HG02759 (cell line): ENCODE measurements around the gene OR4D6.
"Not testable (repeated sequence)": the region's sequence is repeated elsewhere in the genome, so short reads cannot be mapped to it uniquely, and the experiment has no call there.

ENCODE experiments used
- ATAC-seq: cut with Tn5 transposase; IDR thresholded peaks from one replicate; pipeline ENCODE4 v1.9.1; 2021; ENCODE audit warnings: mild to moderate bottlenecking, moderate library complexity; ENCODE audit not compliant: unreplicated experiment

OR4D6 gene

GRCh38 chr11:59456661-59457060 lies at the start of gene OR4D6:
Gene OR4D6, plus strand, starts transcription at chr11:59456961. Its CDS starts 0 bp downstream, at chr11:59456961.
- no peak for ATAC-seq

- no peak for ATAC-seq
These were observed 43.1 kb upstream of the OR4D6 start for GRCh38 chr11:59413646-59414045.

GRCh38 chr11:59415111-59415510 lies 41.6 kb upstream of the OR4D6 start:
- ATAC-seq = no peak

DNA sequence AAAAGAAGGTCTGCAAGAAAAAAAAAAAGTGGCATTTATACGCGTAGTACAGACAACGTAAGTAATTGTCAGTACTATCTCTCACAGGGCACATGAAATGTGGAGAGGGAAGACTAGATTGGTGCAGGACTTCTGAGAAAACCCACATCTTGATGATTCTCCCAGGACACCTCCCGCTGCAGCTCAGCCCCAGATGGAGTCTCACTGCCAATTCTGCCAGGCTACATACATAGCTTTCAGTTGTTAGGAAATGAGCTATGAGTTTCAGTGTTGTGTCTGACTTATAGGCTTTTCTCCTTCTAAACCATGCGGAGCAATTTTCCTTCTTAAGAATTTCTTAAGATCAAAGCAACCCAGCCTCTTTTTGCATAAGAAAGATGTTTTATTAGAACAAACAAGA lies 40.1 kb upstream of the OR4D6 start:
- ATAC-seq = no peak

DNA sequence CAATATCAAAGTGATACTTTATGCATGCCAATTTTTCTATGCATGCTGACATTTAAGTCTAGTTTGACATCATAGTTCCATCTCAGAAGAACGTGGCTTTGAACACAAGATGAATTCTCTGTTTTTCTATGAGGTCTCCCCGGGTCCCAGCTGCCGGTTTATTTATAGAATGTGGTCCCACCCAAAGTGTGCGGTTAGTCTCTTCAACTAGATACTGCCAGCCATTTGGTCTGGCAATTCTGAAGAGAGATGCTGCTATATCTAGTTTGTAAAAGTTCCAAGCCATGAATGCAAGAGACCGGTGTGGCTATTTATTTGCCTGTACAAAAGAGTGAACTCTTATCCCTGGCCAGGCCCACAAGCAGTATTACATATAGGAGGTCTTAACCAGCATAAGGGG lies 39.7 kb upstream of the OR4D6 start:
- no peak for ATAC-seq

DNA sequence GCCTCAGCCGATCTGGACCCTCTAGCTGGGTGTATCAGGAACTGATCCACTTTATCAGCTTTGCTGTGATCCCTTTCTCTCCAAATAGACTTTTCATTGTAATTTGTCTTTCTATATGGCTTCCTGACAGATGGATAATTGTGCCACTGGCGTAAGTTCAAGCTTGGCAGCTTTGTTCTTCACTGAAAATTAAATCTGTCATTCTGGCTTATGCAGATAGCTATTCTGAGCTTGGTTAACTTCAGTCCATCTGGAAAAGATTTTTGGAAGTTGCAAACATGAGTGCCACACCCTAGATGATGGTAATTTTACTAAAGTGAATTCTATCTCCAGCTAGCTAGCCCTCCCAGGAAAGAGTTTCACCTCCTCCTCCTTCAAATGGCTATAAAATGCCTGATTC lies 38.6 kb upstream of the OR4D6 start:
- no peak for ATAC-seq

- no peak for ATAC-seq
These were observed 32.9 kb upstream of the OR4D6 start for GRCh38 chr11:59423835-59424234.

- no peak for ATAC-seq
These were observed 31.6 kb upstream of the OR4D6 start for GRCh38 chr11:59425131-59425530.

- no peak for ATAC-seq
These were observed 30.2 kb upstream of the OR4D6 start, which contains the start of gene OR5A2 for GRCh38 chr11:59426361-59427067. Gene OR5A2, minus strand, starts transcription at chr11:59426413. Its CDS starts 3,460 bp downstream, at chr11:59422953.

DNA sequence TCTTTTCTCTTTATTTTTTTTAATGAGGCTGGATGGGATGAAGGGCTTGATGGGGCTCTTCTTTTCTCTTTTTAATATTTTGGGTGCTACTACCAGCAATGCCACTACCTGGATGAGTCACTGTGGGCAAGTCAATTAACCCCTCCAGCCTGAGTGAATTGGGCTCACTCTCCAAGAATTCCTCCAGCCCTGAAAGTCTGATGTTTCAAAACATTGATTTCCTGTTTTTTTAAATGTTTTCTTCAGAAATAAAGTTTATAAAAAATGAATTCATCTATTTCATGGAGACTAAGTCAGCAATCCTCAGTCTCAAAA lies 29.7 kb upstream of the OR4D6 start:
- no peak for ATAC-seq

- peak; percentile 82 for ATAC-seq
These were observed 26.7 kb upstream of the OR4D6 start for GRCh38 chr11:59429924-59430516.

DNA sequence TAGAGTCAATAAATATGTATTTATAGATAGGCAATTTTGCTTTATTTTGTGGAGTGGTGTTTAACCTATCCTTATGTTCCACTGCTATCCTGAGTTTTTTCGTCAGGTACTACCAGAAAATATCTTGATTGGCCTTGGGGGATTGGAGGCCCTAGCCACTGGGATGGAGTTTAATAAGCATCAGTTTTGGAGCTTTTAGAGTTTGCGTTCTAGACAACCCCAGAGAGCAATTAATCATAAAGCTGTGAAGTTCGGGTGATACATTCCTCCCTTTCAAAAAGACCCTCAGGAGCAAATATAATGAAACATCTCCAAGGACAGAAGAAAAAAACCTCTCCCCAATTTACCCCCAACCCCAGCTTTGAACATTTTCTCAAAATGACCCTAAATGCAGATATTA lies 20.6 kb upstream of the OR4D6 start, which contains the start of gene OR5A1:
Gene OR5A1, plus strand, starts transcription at position 301 of the 400 bp plus-strand sequence. CDS start 6,700 bp downstream, outside the sequence.
- ATAC-seq = no peak

DNA sequence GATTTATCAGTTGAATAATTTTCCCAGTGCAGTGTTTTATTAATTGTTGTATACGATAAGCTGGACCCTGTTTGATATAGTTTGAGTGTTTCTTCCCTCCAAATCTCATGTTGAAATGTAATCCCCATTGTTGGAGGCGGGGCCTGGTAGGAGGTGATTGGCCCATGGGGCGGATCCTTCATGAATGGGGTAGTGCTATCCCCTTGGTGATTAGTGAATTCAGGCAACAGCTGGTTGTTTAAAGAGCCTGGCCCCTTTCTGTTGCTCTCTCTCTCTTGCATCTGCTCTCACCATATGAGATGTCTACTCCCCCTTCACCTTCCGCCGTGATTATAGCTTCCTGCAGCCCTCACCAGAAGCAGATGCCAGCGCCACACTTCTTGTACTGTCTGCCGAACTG lies 19.0 kb upstream of the OR4D6 start:
- ATAC-seq = no peak

DNA sequence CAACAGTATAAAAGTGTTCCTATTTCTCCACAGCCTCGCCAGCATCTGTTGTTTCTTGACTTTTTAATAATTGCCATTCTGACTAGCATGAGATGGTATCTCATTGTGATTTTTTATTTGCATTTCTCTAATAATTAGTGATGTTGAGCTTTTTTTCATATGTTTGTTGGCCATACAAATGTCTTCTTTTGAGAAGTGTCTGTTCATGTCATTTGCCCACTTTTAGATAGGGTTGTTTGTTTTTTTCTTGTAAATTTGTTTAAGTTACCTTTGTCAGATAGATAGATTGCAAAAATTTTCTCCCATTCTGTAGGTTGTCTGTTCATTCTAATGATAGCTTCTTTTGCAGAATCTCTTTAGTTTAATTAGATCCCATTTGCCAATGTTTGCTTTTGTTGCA lies 11.1 kb upstream of the OR4D6 start:
- not testable (repeated sequence) for ATAC-seq

DNA sequence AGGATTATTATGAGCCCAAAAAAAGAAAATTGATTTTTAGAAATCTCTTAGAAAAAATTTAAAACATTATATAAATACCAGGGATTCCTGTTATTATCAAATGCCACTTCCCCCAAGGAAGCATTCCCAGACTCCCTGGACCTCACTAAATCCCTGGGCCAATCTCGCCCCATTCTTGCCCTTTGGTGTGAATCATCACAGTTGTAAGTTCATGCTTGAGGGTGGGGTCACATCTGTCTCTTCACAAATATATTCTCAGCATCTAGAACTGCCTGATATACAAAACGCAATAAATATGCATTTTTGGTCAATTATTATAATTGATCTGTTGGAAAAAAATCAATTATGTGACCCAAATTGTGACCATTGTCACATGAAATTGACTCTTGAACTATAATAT lies 8.3 kb upstream of the OR4D6 start:
- no peak for ATAC-seq

- ATAC-seq = no peak
These were observed 3.2 kb downstream of the OR4D6 start for GRCh38 chr11:59459916-59460315.

DNA sequence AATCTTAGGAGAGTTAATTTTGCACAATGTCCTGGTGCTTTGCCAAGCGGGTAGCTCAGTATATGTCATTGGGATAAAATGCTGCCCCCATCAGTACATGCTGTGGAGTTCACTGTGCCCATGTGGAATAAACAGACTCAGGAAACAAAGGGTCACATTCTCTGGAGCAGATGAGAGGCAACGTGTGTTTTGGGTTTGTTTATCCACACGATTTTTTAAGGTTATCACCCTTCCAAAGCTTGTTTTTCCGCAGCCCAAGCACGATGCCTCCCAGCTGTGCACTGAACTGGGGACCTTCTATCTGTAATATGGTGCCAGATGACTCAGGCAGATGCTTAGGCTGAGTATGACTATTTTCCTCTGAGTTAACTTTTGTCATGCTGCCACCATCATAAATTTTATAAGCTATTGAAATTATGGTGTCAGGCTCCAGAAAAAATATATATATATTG lies 6.5 kb downstream of the OR4D6 start:
- no peak for ATAC-seq

DNA sequence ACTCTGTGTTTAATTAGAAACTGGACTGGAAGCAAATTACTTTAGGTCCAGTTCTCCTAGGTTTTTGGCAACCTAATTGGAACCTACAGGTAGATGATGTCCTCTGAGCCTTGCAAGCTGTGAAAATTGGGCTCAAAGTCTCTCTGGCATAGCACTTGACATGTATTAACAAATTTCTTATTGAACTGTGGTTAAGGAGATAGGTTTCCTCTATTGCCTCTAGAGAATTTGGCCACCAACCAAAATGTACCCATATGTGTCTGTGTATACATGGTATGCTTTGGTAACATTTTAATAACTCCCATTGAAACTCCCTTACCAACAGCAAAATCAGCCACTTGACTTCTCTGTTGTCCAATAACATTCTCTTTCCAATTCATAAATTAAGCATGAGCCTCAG lies 16.3 kb downstream of the OR4D6 start, which contains the start of gene OR4D10:
Gene OR4D10, plus strand, starts transcription at position 301 of the 400 bp plus-strand sequence. CDS start 4,115 bp downstream, outside the sequence.
- ATAC-seq = no peak

GRCh38 chr11:59475176-59475575 lies 18.4 kb downstream of the OR4D6 start:
- no peak for ATAC-seq

- ATAC-seq = no peak
These were observed 23.1 kb downstream of the OR4D6 start for GRCh38 chr11:59479906-59480305.

DNA sequence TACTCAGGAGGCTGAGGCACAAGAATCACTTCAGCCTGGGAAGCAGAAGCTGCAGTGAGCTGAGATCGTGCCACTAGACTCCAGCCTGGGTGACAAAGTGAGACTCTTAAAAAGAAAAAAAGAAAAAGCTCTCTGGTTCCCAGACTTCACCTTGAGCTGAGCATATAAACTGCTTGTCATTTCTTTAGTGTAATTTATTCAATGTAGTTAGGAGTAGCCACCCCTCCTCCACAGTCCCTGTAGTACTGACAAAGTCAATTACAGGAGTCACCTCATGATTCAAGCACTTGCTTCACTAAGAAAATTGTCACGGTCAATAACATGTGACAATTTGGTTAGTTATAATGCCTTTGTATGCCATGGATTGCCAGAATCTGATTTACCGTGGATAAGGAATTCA lies 23.6 kb downstream of the OR4D6 start:
- no peak for ATAC-seq

DNA sequence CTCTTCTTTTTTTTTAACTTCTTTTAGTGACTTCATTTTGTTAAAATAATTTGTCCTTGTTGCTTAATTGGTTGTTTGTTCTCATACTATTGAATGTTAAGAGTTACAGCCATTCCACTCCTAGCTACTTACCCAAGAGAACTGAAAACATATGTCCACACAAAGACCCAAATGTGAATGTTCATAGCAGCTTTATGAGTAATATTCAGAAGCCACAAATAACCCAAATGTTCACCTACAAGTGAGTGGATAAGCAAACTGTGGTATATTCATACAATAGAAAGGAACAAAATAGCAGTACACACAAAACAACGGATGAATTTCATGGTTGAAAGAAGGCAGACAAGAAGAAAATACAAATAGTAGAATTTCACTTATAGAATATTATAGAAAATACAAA lies 45.2 kb downstream of the OR4D6 start:
- ATAC-seq = no peak
